ENCODE measurements around the gene KRTAP25-1. TPM values are rescaled to one million over a fixed set of nuclear protein-coding genes. Genes with fewer than 3 reads are reported as not detected.
A peak's percentile ranks its signal among the peaks of the same experiment; 100 is the strongest.

The KRTAP25-1 gene
- total and polyA plus RNA-seq, 11 donors = not detected

- DNase-seq = no peak
These were observed 20.6 kb downstream of the KRTAP25-1 start for GRCh38 chr21:30268608-30269197.

GRCh38 chr21:30257773-30258172, 31.5 kb downstream of the KRTAP25-1 start:
- DNase-seq = no peak
- Histone ChIP-seq H3K27ac (no peak overlapping the region), H3K27me3 (no peaks in the 10 kb centered on the region), H3K4me1 (no peaks in the 10 kb centered on the region), H3K9me3 (no peaks in the 10 kb centered on the region), H3K36me3 (no peaks in the 10 kb centered on the region), H3K4me3 (no peak overlapping the region)
- 52 to 66% (median 61%) methylated on average over 4 of the region's 4 CpGs for WGBS, 4 donors
- intact Hi-C loops (cut with DNase I) = loop anchor here in 4 of 10 donors (2.0 to 10.0 kb wide), 3 partner anchors 183 to 213 kb away; no protein-coding TSS in a partner anchor
- TF ChIP-seq CTCF (IDR thresholded peaks at IDR 0.05) (peak in 8 of 12 donors; percentile 13 to 41 (median 30)), POLR2A (IDR thresholded peaks at IDR 0.05) (no peak)
- ATAC-seq = no peak

More at GRCh38 chr21:30268608-30269197, 20.6 kb downstream of the KRTAP25-1 start:
- no peak for ATAC-seq
- intact Hi-C loops (cut with DNase I) = no loop called here
- no peak overlapping the region for H3K27ac ChIP-seq
- TF ChIP-seq CTCF (IDR thresholded peaks at IDR 0.05) = peak in 3 of 12 donors; percentile 4 to 26 (median 9)
- no peak for TF ChIP-seq POLR2A (IDR thresholded peaks at IDR 0.05)
- no peaks in the 10 kb centered on the region for H3K4me1 ChIP-seq
- no peaks in the 10 kb centered on the region for H3K36me3 ChIP-seq
- peaks cover 0 to 7% (median 0%) of the 10 kb centered on the region in 12 donors for H3K9me3 ChIP-seq
- H3K27me3 ChIP-seq = no peaks in the 10 kb centered on the region
- WGBS, 4 donors = 51 to 62% (median 57%) methylated on average over 5 of the region's 5 CpGs
- H3K4me3 ChIP-seq = no peak overlapping the region

- Histone ChIP-seq H3K9me3 (peaks cover 0 to 7% (median 0%) of the 10 kb centered on the region in 12 donors), H3K4me3 (no peak overlapping the region), H3K27ac (no peak overlapping the region), H3K36me3 (no peaks in the 10 kb centered on the region), H3K4me1 (no peaks in the 10 kb centered on the region), H3K27me3 (no peaks in the 10 kb centered on the region)
- 79 to 88% (median 86%) methylated on average over 4 of the region's 4 CpGs for WGBS, 4 donors
- no peak for TF ChIP-seq CTCF (IDR thresholded peaks at IDR 0.05)
- TF ChIP-seq POLR2A (IDR thresholded peaks at IDR 0.05) = no peak
- DNase-seq = no peak
- no peak for ATAC-seq
- intact Hi-C loops (cut with DNase I) = loop anchor here in 4 of 10 donors (2.0 to 10.0 kb wide), 3 partner anchors 181 to 211 kb away; no protein-coding TSS in a partner anchor
These were observed 33.2 kb downstream of the KRTAP25-1 start for GRCh38 chr21:30256100-30256499.

GRCh38 chr21:30255679-30256078, 33.6 kb downstream of the KRTAP25-1 start:
- 34 to 85% (median 58%) methylated on average over 1 of the region's 1 CpG for WGBS, 4 donors
- no peaks in the 10 kb centered on the region for H3K27me3 ChIP-seq
- intact Hi-C loops (cut with DNase I) = loop anchor here in 4 of 10 donors (2.0 to 10.0 kb wide), 3 partner anchors 181 to 211 kb away; no protein-coding TSS in a partner anchor
- no peak overlapping the region for H3K27ac ChIP-seq
- DNase-seq = no peak
- no peak overlapping the region for H3K4me3 ChIP-seq
- H3K9me3 ChIP-seq = peaks cover 0 to 7% (median 0%) of the 10 kb centered on the region in 12 donors
- no peaks in the 10 kb centered on the region for H3K4me1 ChIP-seq
- TF ChIP-seq POLR2A (IDR thresholded peaks at IDR 0.05) = no peak
- TF ChIP-seq CTCF (IDR thresholded peaks at IDR 0.05) = no peak
- no peaks in the 10 kb centered on the region for H3K36me3 ChIP-seq
- no peak for ATAC-seq

Measured in heart left ventricle (tissue), 16 donors.